GM15510 (cell line): ENCODE data around the gene FUBP3.
A peak's percentile ranks its signal among the peaks of the same experiment; 100 is the strongest.

Source experiments
- POLR2A ChIP-seq: IDR thresholded peaks from 3 replicates; pipeline ENCODE4 v1.6.1; 2011; ENCODE audit warnings: borderline replicate concordance; ENCODE audit not compliant: insufficient read length; ENCODE audit errors: extremely low read depth

FUBP3 gene

DNA sequence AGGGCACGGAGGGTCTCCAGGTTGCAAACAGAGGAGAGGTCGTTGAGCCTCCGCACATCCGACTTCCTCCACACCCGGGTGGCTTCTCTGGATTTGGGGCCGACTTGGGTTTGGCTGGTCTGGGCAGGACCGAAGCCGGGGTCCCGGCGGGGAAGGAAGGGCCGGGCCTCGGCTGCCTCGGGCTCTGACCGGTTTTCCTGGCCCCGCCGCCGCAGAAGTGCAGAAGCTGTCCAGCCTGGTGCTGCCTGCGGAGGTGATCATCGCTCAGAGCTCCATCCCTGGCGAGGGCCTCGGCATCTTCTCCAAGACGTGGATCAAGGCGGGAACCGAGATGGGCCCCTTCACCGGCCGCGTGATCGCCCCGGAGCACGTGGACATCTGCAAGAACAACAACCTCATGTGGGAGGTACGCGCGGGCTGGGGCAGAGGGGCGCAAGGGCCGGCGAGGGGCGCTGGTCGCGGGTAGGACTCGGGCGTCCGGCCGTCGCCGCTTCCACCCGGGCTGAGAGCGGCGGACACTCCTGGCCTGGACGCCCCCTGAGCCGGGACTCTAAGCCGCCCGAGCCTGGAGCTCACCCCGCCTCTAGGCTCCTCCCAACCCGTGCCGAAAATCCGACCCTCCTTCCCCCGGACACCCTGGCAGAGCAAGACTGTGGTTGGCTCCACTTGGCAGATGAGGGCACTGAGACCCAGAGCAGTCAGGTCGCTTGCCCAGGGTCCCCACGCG is 87.2 kb downstream of the FUBP3 start:
- no peak for TF ChIP-seq POLR2A

DNA sequence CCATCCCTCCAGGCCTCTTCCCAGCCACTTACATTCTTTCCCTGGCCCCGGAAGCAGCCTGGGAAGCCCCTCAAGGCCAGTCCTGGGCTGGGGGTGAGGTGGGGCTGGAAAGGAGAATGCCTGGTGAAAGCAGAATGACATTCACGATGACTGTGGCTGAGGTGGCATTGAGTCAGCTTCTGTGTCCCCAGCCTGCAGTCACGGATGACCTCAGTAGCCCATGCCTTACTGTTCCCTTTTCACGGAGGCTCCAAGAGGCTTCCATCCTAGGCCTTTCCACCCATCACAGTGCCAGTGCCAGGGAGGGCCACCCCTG is 87.7 kb downstream of the FUBP3 start:
- TF ChIP-seq POLR2A, result no peak

DNA sequence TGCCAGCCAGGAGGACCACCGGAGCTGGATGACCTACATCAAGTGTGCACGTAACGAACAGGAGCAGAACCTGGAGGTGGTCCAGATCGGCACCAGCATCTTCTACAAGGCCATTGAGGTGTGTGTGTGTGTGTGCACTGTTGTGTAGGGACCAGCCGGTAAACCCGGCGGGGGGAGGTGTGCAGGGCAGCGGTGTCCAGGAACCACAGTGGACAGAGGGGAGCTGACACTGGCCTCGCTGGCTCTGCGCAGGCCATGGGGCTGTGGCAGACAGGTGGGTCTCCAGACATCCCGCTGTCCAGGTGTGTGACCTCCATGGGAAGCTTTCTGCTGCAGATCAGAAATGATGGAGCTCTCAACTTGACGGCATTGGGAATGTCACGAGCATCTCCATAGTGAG is 88.8 kb downstream of the FUBP3 start:
- no peak for TF ChIP-seq POLR2A

DNA sequence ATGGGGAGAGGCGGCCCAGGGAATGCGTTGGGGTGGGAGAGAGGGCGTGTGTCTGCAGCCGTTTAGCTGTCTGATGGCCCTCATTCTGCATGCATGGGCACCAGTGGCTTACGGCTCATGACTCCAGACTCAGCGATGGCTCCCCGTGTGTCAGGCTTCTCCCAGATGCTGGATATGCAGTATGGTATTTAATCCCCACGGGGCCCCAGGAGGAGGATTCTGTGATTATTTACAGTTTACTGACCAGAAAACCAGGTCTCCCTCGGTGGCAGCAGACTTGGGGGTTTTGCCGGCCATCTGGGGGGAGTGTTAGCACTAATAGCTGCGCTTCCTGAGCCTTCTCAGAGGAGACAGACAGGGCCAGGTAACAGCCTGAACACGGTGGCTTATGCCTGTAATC is 89.3 kb downstream of the FUBP3 start:
- TF ChIP-seq POLR2A, result no peak

DNA sequence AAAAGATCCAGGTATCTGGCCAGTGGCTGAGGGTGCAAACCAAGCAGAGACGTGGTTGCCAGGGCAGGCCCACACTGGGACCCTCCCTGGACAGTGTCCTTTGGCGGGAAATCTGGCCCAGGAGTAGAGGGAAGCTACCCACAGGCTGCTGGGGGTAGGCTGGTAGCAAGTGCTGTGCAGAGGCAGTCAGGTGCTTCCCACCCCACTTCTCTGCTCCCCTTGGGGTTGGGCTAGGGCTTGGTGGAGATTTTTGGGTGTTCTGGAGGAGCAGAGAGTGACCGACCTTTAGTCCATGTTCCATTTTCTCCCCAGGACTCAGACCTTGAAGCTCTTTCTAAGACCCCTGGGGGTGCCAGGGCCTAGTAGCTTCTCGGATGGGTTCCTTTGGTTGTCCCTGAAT is 90.6 kb downstream of the FUBP3 start:
- TF ChIP-seq POLR2A, result no peak

DNA sequence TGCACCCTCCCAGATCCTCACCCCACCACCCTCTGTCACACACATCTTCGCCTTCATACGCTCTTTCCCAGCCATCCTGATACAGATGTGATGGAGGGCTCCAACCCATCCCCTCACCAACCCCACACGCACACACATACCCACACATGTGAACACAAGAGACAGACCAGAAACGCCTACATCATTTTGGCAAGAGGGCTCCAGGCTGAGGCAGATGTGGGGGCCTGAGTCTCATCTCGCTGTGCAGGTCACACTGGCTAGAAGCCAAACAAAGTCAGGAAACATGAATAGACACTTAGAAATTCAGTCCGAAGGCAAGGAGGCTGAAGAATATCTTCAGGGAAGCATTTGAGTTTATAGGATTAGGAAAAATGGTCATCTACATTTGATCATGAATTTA is 91.3 kb downstream of the FUBP3 start:
- no peak for TF ChIP-seq POLR2A

GRCh38 chr9:130672466-130672865 is 93.1 kb downstream of the FUBP3 start:
- TF ChIP-seq POLR2A, result no peak

DNA sequence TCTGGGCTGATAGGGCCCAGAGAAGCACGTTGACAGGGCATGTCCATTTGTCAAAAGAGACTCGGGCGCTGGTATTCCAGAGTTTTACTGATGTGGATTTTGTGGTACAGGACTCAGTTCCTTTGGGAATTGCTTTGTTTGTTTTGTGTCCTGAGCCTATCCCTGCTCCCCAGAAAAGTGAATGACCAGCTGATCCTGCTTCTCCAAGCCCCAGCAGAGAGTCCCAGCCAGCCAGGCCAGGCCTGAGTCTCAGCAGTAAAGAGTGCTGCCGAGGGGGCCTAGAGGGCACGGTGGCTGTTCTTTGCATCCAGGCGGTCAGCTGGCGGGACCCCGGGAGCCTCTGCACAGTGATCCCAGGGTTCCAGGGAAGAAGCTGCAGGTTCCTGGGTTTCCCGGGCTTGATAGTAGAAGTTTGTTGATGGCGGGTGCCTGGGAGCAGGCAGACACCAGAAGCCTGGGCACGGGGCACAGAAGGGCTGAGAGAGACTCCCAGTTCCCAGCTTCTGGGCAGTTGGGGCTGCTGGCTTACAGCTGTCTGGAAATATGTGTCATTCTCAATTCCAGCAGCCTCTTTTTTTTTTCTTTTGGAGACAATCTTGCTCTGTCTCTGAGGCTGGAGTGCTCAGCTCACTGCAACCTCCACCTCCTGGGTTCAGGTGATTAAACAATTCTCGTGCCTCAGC is 93.7 kb downstream of the FUBP3 start:
- TF ChIP-seq POLR2A, result no peak

DNA sequence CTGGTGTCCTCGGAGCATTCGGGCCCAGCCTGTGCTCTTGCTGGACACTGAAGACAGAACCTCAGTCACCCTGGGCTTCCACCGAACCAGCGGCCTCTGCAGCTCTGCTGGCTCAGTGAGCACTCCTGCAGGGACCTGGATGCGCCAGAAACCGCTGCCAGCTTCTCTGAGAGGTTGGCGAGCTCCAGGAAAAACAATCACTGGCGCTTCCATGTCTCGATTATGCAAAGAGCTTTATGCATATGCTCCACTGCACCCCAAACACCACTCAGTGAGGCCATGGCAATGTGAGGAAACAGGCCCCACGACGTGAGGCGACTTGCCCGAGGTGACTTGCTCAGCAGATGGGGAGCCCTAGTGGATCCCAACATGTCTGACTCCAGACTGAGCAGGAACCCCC is 96.0 kb downstream of the FUBP3 start:
- TF ChIP-seq POLR2A, result no peak

DNA sequence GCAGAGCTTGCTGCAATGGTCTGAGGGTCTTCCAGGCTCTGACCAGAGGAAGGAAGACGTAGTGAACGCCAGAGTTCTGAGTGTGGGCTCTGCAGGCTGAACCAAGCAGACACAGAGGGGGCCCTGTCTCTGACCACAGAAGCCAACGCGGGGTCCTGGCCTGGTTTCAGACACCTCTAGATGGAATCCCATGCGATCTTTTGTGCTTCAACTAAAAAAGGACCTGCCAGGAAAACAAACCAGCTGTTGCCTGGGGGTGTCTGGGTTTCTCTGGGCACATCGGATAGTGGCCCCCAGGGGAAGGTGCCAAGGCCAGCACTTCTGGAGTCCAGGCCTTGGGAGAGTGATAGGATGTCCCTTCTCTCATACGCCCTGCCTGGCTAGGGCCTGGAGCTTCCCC is 97.9 kb downstream of the FUBP3 start:
- no peak for TF ChIP-seq POLR2A

GRCh38 chr9:130680836-130681768 is 101.7 kb downstream of the FUBP3 start:
- peak; percentile 25 for TF ChIP-seq POLR2A

GRCh38 chr9:130681769-130682420 is 102.5 kb downstream of the FUBP3 start:
- TF ChIP-seq POLR2A, result no peak

DNA sequence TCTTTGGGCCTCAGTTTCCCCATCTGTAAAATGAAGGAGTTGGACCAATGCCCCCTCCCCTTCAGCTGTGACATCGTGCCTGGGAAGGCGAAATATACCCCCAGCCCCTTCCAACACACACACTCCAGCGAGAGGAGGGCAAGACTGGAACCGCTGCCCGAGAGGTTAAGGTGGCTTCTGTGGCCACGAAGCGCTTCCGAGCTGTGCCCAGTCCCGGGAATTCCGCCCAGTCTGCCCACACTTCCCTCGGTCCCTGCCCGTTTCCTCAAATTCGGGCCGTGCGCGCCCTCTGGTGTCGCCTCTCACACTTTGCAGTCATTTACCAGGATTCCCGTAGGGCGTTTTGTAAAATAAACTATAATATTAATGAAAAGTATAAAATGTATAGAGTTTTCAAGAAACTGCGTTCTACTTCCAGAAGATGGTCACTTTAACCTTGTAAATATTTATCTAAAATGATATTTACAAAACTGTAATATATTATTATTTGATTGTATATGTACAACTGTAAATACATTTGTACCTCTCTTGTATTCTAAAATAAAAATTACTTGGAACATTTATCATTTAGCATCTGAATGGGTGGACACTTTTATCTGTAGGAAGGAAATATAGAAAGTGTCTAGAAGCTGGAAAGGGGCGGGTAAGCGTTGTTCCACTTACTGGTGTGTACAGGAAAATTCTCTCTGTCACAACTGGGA is 103.2 kb downstream of the FUBP3 start:
- no peak for TF ChIP-seq POLR2A

DNA sequence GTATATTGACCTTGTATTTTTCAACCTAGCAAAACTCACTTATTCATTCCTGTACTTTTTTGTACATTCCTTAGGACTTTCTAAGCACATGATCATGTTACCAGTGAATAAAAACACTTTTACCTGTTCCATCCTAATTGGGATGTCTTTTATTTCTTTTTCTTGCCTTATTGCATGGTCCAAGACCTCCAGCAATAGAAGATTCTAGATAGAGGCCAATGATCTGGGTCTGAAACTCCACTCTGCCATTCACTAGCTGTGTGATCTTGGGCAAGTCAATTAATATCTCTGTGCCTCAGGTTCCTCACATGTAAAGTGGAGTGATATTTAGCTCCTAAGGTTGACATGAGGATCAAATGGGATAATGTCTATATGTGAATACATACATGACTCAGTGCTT is 105.7 kb downstream of the FUBP3 start:
- TF ChIP-seq POLR2A, result no peak
